ENCODE results near the gene MDM2.

MDM2 gene

DNA sequence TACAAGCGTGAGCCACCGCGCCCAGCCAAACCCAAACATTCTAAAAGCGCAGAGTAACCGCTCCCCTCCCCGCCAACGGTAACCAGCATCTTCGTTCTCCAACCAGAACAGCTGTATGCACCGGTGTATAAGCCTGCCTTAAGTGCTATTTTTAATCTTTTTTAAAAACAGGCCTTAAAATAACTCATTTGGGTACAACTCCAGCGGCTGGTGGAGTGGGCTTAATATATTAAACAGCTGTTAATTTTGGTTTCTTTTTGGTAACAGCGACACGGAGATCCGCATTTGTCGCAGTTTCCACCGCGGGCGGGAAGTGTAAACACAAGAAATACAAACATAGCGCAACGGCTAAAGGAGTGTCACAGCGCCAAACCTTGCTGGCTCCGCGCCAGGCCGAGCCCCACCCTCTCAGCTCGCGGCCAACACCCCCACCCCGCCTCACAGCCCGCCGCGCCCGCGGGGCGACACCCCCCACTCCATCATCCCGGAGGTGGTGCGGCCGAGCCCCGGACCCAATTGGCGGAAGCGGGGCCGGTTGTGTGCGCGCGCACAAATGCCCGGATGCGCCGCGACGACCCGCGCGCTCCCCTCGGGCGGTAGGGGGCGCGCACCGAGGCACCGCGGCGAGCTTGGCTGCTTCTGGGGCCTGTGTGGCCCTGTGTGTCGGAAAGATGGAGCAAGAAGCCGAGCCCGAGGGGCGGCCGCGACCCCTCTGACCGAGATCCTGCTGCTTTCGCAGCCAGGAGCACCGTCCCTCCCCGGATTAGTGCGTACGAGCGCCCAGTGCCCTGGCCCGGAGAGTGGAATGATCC, at the start of gene MDM2:
MDM2 (plus strand) TSS at position 602 of the 812 bp plus-strand sequence. CDS start 301 bp downstream, outside the sequence.
- peak; percentile 91 for DNase-seq

GRCh38 chr12:68759852-68760251, 48.1 kb upstream of the MDM2 start:
- no peak for DNase-seq

GRCh38 chr12:68760806-68761441, 47.1 kb upstream of the MDM2 start:
- no peak for DNase-seq

DNA sequence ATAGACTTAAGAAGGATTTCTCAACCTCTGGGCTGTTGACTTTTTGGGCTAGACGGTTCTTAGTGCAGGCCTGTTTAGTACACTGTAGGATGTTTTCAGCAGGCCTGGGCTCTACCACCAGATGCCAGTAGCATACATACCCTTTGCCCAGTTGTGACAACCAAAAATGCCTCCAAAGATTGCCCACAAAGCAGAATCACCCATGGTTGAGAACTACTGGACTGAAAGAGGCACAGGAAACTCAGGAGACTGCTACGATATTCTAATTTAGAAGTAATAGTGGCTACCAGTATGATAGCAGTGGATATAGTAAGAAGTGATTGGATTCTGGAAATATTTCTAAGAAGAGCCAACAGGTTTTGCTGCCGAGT, 46.5 kb upstream of the MDM2 start:
- no peak for DNase-seq

DNA sequence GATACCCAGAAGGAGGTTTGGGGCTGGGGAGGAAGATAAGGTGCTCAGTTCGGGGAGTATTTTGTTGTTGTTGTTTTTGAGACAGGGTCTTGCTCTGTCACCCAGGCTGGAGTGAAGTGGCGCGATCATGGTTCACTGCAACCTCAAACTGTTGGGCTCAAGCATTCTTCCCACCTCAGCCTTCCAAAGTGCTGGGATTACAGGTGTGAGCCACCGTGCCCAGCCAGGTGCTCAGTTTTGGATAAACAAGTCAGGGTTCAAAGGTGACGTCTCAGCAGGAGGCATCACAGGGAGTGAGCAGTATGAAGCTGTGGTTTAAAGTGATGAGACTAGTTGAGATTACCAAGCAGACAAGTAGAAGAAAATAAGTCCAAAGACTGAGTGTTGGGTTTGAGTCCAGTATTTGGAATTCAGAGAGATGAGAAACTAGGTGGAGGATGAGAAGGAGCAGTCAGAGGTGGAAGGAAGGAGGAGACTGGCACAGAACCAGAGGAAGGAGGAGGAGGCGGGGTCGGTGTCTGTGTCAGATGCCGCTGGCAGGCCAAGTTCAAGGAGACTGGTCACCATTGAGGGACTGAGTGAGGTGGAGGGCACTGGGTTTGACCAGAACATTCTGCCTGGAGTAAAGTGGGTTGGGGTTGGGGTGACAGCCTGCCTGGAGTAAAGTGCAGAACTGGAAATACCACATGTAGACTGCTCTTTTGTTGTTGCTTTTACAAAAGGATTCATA, 45.9 kb upstream of the MDM2 start:
- DNase-seq, result no peak

DNA sequence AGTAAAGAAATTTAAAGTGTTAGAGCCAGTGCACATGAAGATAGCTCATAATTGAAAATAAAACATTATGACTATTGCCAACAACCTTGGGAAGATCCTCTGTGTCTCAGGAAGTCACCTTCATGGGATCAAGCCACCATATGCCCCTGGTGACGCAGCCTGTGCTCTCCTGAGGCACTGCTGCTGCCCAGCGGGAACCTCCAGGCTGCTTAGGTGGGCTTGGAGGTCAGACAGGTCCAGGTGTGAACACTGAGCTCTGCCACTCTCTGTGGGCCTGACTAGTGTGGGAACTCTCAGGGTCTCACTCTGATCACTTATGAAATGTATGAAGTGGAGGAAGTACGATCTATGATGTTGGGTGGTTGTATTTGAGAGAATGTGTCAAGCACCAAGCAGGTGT, 45.3 kb upstream of the MDM2 start:
- DNase-seq, result no peak

DNA sequence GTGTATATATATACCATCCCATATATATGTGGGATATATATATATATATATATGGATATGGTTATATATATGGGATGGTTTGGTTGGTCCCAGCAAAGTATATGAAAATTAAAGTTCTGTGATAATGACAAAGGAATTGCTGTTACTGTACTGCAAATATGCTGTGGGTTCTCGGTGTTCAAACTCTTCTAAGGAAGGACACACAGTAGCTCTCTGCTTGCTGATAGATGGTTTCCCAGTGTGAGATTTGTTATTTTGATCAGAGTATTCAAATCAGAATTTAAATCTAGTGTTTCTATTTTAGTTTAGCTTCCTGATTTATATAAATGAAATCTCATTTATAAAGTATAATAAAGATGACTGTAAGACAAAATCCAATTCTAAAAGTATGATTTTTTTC, 42.3 kb upstream of the MDM2 start:
- no peak for DNase-seq

DNA sequence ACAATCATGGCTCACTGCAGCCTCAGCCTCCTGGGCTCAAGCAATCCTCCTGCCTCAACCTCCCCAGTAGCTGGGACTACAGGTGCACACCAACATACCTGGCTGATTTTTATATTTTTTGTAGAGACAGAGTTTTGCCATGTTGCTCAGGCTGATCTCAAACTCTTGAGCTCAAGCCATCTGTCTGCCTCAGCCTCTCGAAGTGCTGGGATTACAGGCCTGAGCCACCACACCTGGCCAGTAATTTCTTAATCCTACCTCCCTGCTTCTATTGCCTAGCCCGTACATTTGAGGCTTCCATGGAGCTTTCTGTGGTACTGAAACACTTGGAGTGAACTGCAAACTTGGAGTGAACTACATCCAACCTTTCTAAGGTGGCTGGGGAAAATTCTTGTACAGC, 41.3 kb upstream of the MDM2 start:
- DNase-seq, result no peak

- DNase-seq, result no peak
Observed at GRCh38 chr12:68767191-68767590, 40.8 kb upstream of the MDM2 start.

- DNase-seq, result no peak
Observed at GRCh38 chr12:68768431-68768939, 39.5 kb upstream of the MDM2 start.

GRCh38 chr12:68769941-68770340, 38.0 kb upstream of the MDM2 start:
- no peak for DNase-seq

DNA sequence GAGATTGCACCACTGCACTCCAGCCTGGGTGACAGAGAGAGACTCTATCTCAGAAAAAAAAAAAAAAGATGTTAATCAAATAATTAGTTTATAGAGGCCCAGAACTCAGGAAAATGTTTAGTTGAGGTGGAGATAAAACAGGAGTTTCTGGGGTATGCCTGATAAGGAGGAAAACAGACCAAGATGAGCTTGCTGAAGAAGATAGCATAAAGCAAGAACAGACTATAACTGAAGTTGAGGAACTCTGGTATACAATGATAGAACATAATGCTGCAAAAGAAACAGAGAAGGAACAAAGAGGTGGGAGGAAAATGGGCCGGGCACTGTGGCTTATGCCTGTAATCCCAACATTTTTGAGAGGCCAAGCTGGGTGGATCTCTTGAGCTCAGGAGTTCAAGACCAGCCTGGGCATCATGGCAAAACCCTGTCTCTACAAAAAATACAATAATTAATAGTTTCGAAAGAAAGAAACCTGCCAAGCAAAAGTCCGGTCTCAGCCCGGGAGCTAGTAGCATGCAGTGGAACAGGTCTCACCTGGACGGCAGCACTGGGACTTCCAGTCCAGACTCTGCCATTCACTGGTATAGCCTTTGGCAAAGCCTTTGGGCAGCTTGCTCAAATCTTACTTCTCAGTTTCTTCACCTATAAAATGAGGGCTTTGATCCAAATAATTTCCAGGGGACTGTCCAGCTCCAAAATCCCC, 36.6 kb upstream of the MDM2 start:
- no peak for DNase-seq

GRCh38 chr12:68772714-68773113, 35.3 kb upstream of the MDM2 start:
- no peak for DNase-seq

DNA sequence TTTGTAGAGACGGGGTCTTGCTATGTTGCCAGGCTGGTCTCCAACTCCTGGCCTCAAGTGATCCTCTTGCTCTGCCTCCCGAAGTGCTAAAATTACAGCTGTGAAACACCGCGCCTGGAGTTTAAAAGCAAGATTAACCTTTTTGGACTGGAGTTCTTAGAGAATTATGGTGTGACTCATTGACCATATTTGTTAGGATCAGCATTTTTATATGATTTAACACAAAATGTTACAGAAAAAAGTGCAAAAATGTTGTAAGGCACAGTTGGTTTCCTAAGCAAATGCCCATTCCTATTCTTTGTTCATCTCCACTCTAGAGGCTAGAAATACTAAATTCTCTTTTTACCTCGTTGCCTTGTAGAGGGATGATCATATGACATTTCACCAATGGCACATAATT, 34.4 kb upstream of the MDM2 start:
- DNase-seq, result no peak

DNA sequence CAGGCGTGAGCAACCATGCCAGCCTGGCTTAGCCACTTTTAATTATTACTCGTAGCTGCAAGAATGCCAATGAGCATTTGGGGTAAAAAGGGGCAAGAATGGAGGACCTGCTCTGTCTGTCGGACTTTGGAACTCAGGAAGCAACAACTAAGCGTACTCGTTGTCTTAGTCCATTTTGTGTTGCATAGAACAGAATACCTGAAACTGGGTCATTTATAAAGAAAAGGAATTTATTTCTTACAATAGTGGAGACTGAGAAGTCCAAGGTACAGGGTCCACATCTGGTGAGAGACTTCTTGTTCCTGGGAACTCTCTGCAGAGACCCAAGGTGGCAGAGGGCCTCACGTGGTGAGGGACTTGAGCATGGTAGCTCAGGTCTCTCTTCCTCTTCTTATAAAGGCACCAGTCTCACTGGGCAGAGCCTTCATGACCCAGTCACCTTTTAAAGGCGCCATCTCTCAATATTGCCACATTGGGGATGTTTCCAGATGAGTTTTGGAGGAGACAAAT, 32.8 kb upstream of the MDM2 start:
- no peak for DNase-seq

DNA sequence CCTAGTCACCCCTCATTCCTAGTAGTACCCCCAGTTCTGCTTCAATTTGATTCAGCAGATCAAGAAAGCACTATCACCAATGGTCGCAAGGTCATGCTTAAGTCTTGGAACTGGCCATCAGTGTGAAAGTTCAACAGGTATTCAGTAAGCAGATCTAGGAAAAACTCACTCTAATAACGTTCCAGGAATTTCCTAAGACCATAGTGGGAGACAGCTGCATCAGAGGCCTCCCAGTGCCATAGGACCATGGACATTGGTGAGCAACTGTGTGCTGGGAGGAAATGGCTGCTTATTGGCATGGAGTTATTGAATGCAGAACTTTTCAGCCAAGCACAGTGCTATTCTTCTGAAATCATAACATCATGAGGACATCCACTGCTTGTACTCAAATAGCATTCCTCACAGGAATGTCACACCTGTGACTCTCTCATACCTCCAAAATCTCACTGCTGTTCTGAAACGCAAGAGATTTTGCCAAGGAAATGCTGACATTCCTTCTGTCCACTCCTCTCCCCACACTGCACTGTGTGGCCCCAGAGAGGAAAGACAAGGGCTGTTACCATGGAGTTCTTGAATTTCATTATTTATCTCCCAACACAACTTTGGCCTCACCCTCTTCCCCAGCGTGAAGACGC, 30.9 kb upstream of the MDM2 start:
- no peak for DNase-seq

DNA sequence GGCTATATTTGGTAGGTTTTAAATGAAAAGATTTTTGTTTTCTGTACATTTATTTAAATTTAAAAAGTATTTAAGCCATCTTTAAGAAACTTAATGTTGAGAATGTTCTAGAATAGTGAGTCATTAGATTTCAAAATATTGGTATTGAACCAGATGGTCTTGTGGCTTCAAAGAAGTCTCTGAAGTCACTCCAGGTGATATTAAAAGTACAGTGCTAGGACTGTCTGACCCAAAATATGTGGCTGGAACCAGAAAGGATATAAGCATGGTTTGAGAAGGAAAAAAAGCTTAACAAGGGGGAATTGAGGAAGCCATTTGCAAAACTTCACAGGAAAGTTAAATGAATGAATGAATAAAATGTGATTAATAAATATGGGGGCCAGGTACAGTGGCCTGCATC, 28.7 kb upstream of the MDM2 start:
- DNase-seq, result no peak

- no peak for DNase-seq
Observed at GRCh38 chr12:68780731-68781130, 27.2 kb upstream of the MDM2 start.

GRCh38 chr12:68781728-68782127, 26.2 kb upstream of the MDM2 start:
- DNase-seq, result no peak

DNA sequence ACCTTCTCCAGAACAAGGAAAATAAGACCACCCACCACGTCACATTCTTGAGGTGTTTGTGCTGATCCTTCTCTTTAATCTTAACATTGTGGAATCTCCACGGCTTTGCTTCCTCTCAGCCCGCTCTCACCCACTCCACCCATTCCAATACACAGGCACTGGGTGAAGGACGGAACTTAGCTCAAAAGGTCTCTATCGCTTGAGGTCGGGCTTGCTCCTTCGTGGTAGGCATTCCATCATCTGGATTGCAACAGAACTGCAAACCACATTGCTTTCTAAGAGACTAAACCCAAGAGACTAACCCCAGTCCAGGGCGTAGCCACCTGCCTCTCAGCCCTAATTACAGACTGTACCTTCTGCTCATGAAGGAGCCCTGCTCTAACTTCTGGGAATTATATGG, 24.0 kb upstream of the MDM2 start:
- no peak for DNase-seq

GRCh38 chr12:68785358-68785757, 22.6 kb upstream of the MDM2 start:
- DNase-seq, result no peak

GRCh38 chr12:68785823-68786222, 22.2 kb upstream of the MDM2 start:
- DNase-seq, result no peak
